ENCODE data around the gene IMMP2L. TPM values are rescaled to one million over a fixed set of nuclear protein-coding genes. Genes with fewer than 3 reads are reported as not detected.

IMMP2L gene
- total and polyA plus RNA-seq, 2 donors (not counting 3 experiments of a cell fraction or from before 2014, with no cell fraction given), result 9.9 to 11.8 TPM

DNA sequence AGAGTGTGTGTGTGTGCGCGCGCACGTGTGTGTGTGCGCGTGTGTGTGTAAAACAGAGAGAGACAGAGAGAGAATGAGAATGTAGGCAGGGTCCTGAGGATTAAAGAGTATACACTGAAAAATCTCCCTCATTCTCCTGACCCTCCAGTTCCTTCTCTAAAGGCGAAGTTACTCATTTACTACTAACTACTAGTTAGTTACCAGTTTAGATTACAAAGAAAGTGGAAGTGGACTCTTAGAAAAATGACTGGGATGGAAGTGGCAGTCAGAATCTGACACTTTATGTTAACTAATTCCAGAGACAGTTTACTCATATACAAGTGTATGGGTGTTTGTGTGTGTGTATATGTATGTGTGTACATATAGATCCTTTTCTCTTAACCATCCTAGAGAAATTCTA lies 617.8 kb downstream of the IMMP2L start:
- TF ChIP-seq, protein P1, sequence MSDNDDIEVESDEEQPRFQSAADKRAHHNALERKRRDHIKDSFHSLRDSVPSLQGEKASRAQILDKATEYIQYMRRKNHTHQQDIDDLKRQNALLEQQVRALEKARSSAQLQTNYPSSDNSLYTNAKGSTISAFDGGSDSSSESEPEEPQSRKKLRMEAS (IDR thresholded peaks at IDR 0.05; ENCODE audit: insufficient read depth, insufficient read length), result no peak
- TF ChIP-seq GATA2 (IDR thresholded peaks at IDR 0.05; ENCODE audit: insufficient read depth, insufficient read length, low read depth, low read length) (no peak), MYC (IDR thresholded peaks at IDR 0.05; ENCODE audit: low read depth, low read length) (no peak), EZH2 (IDR thresholded peaks at IDR 0.05; ENCODE audit: borderline replicate concordance, low read depth, low read length, severe bottlenecking) (no peak), POLR2A (IDR thresholded peaks at IDR 0.05; ENCODE audit: low read depth, low read length) (no peak), JUN (IDR thresholded peaks at IDR 0.05; ENCODE audit: borderline replicate concordance, insufficient read depth, insufficient read length, low read depth) (no peak)
- TF ChIP-seq, protein P2, sequence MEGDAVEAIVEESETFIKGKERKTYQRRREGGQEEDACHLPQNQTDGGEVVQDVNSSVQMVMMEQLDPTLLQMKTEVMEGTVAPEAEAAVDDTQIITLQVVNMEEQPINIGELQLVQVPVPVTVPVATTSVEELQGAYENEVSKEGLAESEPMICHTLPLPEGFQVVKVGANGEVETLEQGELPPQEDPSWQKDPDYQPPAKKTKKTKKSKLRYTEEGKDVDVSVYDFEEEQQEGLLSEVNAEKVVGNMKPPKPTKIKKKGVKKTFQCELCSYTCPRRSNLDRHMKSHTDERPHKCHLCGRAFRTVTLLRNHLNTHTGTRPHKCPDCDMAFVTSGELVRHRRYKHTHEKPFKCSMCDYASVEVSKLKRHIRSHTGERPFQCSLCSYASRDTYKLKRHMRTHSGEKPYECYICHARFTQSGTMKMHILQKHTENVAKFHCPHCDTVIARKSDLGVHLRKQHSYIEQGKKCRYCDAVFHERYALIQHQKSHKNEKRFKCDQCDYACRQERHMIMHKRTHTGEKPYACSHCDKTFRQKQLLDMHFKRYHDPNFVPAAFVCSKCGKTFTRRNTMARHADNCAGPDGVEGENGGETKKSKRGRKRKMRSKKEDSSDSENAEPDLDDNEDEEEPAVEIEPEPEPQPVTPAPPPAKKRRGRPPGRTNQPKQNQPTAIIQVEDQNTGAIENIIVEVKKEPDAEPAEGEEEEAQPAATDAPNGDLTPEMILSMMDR (IDR thresholded peaks at IDR 0.05; ENCODE audit: extremely low read depth in 1 of 2, insufficient read depth in 1 of 2, low read depth in 1 of 2, low read length in 2 of 2), result no peak
- FAIRE-seq (no peak), DNase-seq (ENCODE audit: low read depth, low spot score) (no peak)
- no peaks in the 10 kb centered on the region for H3K4me1 ChIP-seq (ENCODE audit: control insufficient read depth, extremely low read depth, insufficient read depth, low read length)
- intact Hi-C loops (cut with micrococcal nuclease) (no loop called here), dilution Hi-C loops (cut with MboI; ENCODE audit: extremely low pct_ligation_motif_present, low sequenced_read_pairs) (no loop called here)
- H2AFZ ChIP-seq (ENCODE audit: low read depth, low read length), result no peak overlapping the region
- no peaks in the 10 kb centered on the region for H3K27me3 ChIP-seq (ENCODE audit: control insufficient read depth in 2 of 2, insufficient read depth in 2 of 2, low read length in 2 of 2)
- no peak overlapping the region for H3K4me2 ChIP-seq (ENCODE audit: insufficient read depth, low read length)
- H3K79me2 ChIP-seq (ENCODE audit: control insufficient read depth, insufficient read depth, low read length), result no peaks in the 10 kb centered on the region
- H4K20me1 ChIP-seq (replicated peaks; ENCODE audit: control insufficient read depth, extremely low read depth, insufficient read depth, low read length), result no peaks in the 10 kb centered on the region
- no peak overlapping the region for H3K4me3 ChIP-seq (replicated peaks in 1 of 3; ENCODE audit: insufficient read depth in 1 of 3, low read depth in 1 of 3, low read length in 3 of 3)
- no peaks in the 10 kb centered on the region for H3K9me1 ChIP-seq (replicated peaks; ENCODE audit: control insufficient read depth, extremely low read depth, insufficient read depth, low read length)
- ChIA-PET CTCF (no interaction called here), POLR2A (no interaction called here)
- BruUV-seq (replicated peaks), result no TSS peak
- H3K36me3 ChIP-seq (ENCODE audit: control insufficient read depth in 2 of 2, extremely low read depth in 1 of 2, insufficient read depth in 2 of 2, low read length in 2 of 2), result no peaks in the 10 kb centered on the region
- no peaks in the 10 kb centered on the region for H3K9me3 ChIP-seq (replicated peaks; ENCODE audit: control insufficient read depth, insufficient read depth, low read length)
- H3K9ac ChIP-seq (replicated peaks; ENCODE audit: extremely low read depth, insufficient read depth, low read length), result no peak overlapping the region
- no peak overlapping the region for H3K27ac ChIP-seq (ENCODE audit: insufficient read depth, low read depth, low read length)
